HEK293T (cell line): ENCODE measurements around the gene NRG2.

Source experiments
- ARNT ChIP-seq: fragments of 450-650 bp; IDR thresholded peaks from 2 replicates; pipeline ENCODE4 v1.6.1; 2017; ENCODE audit warnings: mild to moderate bottlenecking
- BHLHE40 ChIP-seq: fragments of 450-650 bp; IDR thresholded peaks from 2 replicates; pipeline ENCODE4 v1.6.1; 2016; ENCODE audit warnings: mild to moderate bottlenecking, moderate library complexity, borderline replicate concordance
- CTBP1 ChIP-seq: fragments of 450-650 bp; IDR thresholded peaks from 2 replicates; pipeline ENCODE4 v1.6.1; 2016; ENCODE audit warnings: borderline replicate concordance
- ELF4 ChIP-seq: fragments of 450-650 bp; IDR thresholded peaks from 2 replicates; pipeline ENCODE4 v1.6.1; 2017; ENCODE audit warnings: antibody characterized with exemption
- FOXA1 ChIP-seq: fragments of 450-650 bp; IDR thresholded peaks from 2 replicates; pipeline ENCODE4 v1.6.1; 2016; ENCODE audit warnings: mild to moderate bottlenecking
- FOXK2 ChIP-seq: fragments of 450-650 bp; IDR thresholded peaks from 2 replicates; pipeline ENCODE4 v1.6.1; 2016; ENCODE audit warnings: mild to moderate bottlenecking
- FOXM1 ChIP-seq: fragments of 450-650 bp; IDR thresholded peaks from 2 replicates; pipeline ENCODE4 v1.6.1; 2017; ENCODE audit warnings: mild to moderate bottlenecking, borderline replicate concordance
- HDGF ChIP-seq: fragments of 450-650 bp; IDR thresholded peaks from 2 replicates; pipeline ENCODE4 v1.6.1; 2017; ENCODE audit warnings: antibody characterized with exemption, borderline replicate concordance
- NFRKB ChIP-seq: fragments of 450-650 bp; IDR thresholded peaks from 2 replicates; pipeline ENCODE4 v1.6.1; 2016; ENCODE audit warnings: mild to moderate bottlenecking, moderate library complexity
- SP1 ChIP-seq: fragments of 450-650 bp; IDR thresholded peaks from 2 replicates; pipeline ENCODE4 v1.6.1; 2017
- SUZ12 ChIP-seq: fragments of 450-650 bp; IDR thresholded peaks from 2 replicates; pipeline ENCODE4 v1.6.1; 2016; ENCODE audit warnings: mild to moderate bottlenecking
- ZNF384 ChIP-seq: fragments of 450-650 bp; IDR thresholded peaks from 2 replicates; pipeline ENCODE4 v1.6.1; 2016

DNA sequence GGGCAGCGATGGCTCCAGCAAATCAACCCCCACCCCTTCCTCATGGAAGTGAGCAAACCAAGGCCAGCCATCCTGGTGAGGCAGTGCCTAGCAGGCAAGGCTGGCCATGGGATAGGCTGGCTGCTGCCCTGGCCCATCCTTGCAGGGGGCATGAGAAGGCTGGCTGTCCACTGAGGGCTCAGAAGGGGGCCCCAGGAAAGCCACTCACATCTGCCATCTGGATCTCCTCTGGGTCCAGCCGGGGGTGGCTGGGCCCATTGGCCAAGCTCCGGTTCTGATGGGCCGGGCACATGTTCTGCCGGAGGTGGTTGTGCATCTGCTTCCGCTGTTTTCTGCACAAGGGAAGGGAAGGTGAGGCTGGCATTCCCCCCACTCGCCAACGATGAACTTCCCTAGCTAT lies 190.4 kb downstream of the NRG2 start:
- no peak for TF ChIP-seq CTBP1
- TF ChIP-seq ARNT: no peak
- no peak for TF ChIP-seq NFRKB
- TF ChIP-seq HDGF: no peak
- no peak for TF ChIP-seq SUZ12
- no peak for TF ChIP-seq SP1
- TF ChIP-seq ZNF384: no peak
- no peak for TF ChIP-seq BHLHE40
- TF ChIP-seq FOXM1: no peak
- TF ChIP-seq ELF4: no peak
- TF ChIP-seq FOXK2: no peak
- no peak for TF ChIP-seq FOXA1
